IPS-NIHi7 (cell line): ENCODE results near the gene WWTR1.

ENCODE experiments used
- DNase-seq: peaks from one replicate; pipeline ENCODE4 v3.0.0; 2012; ENCODE audit warnings: mixed read lengths; ENCODE audit errors: extremely low spot score

The WWTR1 gene

GRCh38 chr3:149593418-149594160 lies 64.2 kb downstream of the WWTR1 start:
- DNase-seq, result no peak

GRCh38 chr3:149592758-149593240 lies 65.0 kb downstream of the WWTR1 start:
- DNase-seq, result no peak

- DNase-seq, result no peak
Observed at GRCh38 chr3:149590691-149591441, 67.0 kb downstream of the WWTR1 start.

- no peak for DNase-seq
Observed at GRCh38 chr3:149589332-149589731, 68.5 kb downstream of the WWTR1 start.

- DNase-seq, result no peak
Observed at GRCh38 chr3:149588909-149589308, 68.9 kb downstream of the WWTR1 start.

GRCh38 chr3:149587383-149587782 lies 70.4 kb downstream of the WWTR1 start:
- DNase-seq, result no peak

GRCh38 chr3:149586871-149587270 lies 71.0 kb downstream of the WWTR1 start:
- DNase-seq, result no peak

- no peak for DNase-seq
Observed at GRCh38 chr3:149585401-149585726, 72.5 kb downstream of the WWTR1 start.

GRCh38 chr3:149583921-149584635 lies 73.7 kb downstream of the WWTR1 start:
- no peak for DNase-seq

GRCh38 chr3:149582395-149582794 lies 75.4 kb downstream of the WWTR1 start:
- no peak for DNase-seq

GRCh38 chr3:149581681-149582370 lies 76.0 kb downstream of the WWTR1 start:
- peak; percentile 16 for DNase-seq

- DNase-seq, result no peak
Observed at GRCh38 chr3:149581248-149581647, 76.6 kb downstream of the WWTR1 start.

GRCh38 chr3:149579838-149580542 lies 77.8 kb downstream of the WWTR1 start:
- no peak for DNase-seq

- DNase-seq, result no peak
Observed at GRCh38 chr3:149579161-149579560, 78.7 kb downstream of the WWTR1 start.

GRCh38 chr3:149577801-149578200 lies 80.0 kb downstream of the WWTR1 start:
- no peak for DNase-seq

GRCh38 chr3:149575961-149576564 lies 81.8 kb downstream of the WWTR1 start:
- peak; percentile 51 for DNase-seq

- DNase-seq, result no peak
Observed at GRCh38 chr3:149575213-149575960, 82.4 kb downstream of the WWTR1 start.

GRCh38 chr3:149572796-149573414 lies 84.9 kb downstream of the WWTR1 start:
- no peak for DNase-seq

- no peak for DNase-seq
Observed at GRCh38 chr3:149571381-149571780, 86.4 kb downstream of the WWTR1 start.

- no peak for DNase-seq
Observed at GRCh38 chr3:149570016-149570415, 87.8 kb downstream of the WWTR1 start.
